T follicular helper cell (primary cell): Measurements from ENCODE around the gene FOXD4L5.
"Not testable (repeated sequence)": the region's sequence is repeated elsewhere in the genome, so short reads cannot be mapped to it uniquely, and the experiment has no call there.

Experiments used
- DNase-seq: peaks from one replicate; pipeline ENCODE4 v3.0.0-alpha.2; 2020; ENCODE audit warnings: low read depth
- total RNA-seq, 2 experiments: gene quantifications; one replicate each; lab custom pipeline; 2026; lab: John Stamatoyannopoulos, UW

FOXD4L5 gene
- total RNA-seq = 0 reads per million in 2 experiments

GRCh38 chr9:65285109-65285508 is at the start of gene FOXD4L5:
FOXD4L5 (minus strand) TSS chr9:65285209; CDS start chr9:65284377, 832 bp downstream.
- DNase-seq = not testable (repeated sequence)

DNA sequence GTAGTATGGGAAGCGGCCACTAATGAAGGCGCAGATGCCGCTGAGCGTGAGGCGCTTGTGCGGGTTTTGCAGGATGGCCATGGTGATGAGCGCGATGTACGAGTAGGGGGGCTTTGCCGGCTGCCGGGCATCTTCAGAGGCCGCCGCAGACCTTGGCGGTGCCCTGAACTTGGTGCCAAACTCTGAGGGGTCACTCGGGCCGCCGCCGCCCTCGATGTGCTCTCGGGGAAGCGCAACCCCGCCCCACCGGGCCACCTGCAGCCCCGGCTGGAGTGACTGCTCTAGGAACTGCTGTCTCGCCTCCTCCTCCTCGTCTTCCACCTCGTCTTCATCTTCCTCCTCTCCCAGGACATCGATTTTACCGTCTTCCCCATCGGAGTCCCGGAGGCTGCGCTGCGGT is 1.1 kb downstream of the FOXD4L5 start:
- DNase-seq = not testable (repeated sequence)

DNA sequence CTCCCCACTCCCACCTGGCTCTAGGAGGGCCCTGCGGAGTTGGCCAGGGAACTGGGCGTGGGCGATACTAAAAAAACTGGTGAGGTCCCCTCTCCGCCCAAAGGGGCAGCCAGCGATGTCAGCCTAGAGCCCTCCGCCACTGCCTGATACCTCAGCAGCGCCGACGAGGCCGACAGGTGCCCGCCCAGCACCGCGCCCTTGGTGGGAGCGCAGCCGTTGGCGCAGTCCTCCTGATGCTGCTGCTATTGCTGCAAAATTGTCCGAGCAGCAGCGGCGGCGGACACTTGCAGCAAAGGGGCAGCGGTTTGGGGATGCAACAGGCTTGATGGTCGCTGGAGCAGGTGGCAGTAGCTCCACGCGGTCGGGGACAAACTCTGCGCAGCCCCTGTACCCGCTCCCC is 2.0 kb downstream of the FOXD4L5 start:
- not testable (repeated sequence) for DNase-seq
